Kidney (tissue), 14 donors: Measurements from ENCODE around the gene TRIML1. TPM values are rescaled to one million over a fixed set of nuclear protein-coding genes. Genes with fewer than 3 reads are reported as not detected.

Source experiments
- DNase-seq, 5 donors: peaks; one replicate each; pipeline ENCODE4 v3.0.0-alpha.2; 2013 to 2020
- FAIRE-seq: peaks from 2 replicates; lab custom pipeline; 2012; peaks lifted over from hg19 to GRCh38; lab: Jason Lieb, UNC
- H3K27ac ChIP-seq, 2 donors: one replicate each; pipeline ENCODE4 v1.7.0; 2013; ENCODE audit warnings: low read depth in 2 of 2, low read length in 2 of 2, inconsistent platforms in 1 of 2
- H3K27me3 ChIP-seq: one replicate; pipeline ENCODE4 v1.7.1; 2013; ENCODE audit warnings: low read length, inconsistent platforms; ENCODE audit not compliant: control insufficient read depth, insufficient read depth
- H3K36me3 ChIP-seq, 3 donors: one replicate each; pipeline versions ENCODE4 v1.7.0 to v1.7.1; 2013; ENCODE audit warnings: low read length in 3 of 3, control low read depth in 1 of 3, inconsistent platforms in 1 of 3; ENCODE audit not compliant: insufficient read depth in 3 of 3, control insufficient read depth in 2 of 3
- H3K4me1 ChIP-seq, 3 donors: one replicate each; pipeline versions ENCODE4 v1.7.0 to v1.7.1; 2013; ENCODE audit warnings: low read length in 3 of 3, inconsistent platforms in 1 of 3, low read depth in 1 of 3; ENCODE audit not compliant: control insufficient read depth in 2 of 3, insufficient read depth in 2 of 3
- H3K4me3 ChIP-seq, 3 donors: one replicate each; pipeline versions ENCODE4 v1.7.0 to v1.8.1; 2013; ENCODE audit warnings: low read length in 3 of 3, control low read depth in 1 of 3, inconsistent platforms in 1 of 3
- H3K9ac ChIP-seq, 3 donors: one replicate each; pipeline versions ENCODE4 v1.7.0 to v1.7.1; 2013; ENCODE audit warnings: low read length in 3 of 3, control low read depth in 1 of 3, inconsistent platforms in 1 of 3
- H3K9me3 ChIP-seq, 3 donors: one replicate each; pipeline versions ENCODE4 v1.7.0 to v1.7.1; 2013; ENCODE audit warnings: low read length in 3 of 3, control low read depth in 1 of 3, inconsistent platforms in 1 of 3; ENCODE audit not compliant: control insufficient read depth in 2 of 3, insufficient read depth in 1 of 3
- intact Hi-C: fragments of 100-400 bp; cut with DNase I; formaldehyde crosslinking; loops from one replicate; pipeline ENCODE4 v1.11.1; 2022
- polyA plus RNA-seq: library from polyadenylated mRNA; stranded (reverse); fragments of 350-450 nt; fragmentation: Illumina TruSeq; extraction: RNeasy Lipid Tissue Mini Kit (QIAGEN cat#74804); gene quantifications from one replicate; pipeline ENCODE4 v1.2.3, GENCODE V29; 2014; ENCODE audit warnings: low read depth, low replicate concordance; ENCODE audit not compliant: insufficient read depth
- total RNA-seq: library from RNA; stranded (reverse); fragmentation: NEBNext Ultra II Directional; extraction: Animal tissue kit (Norgen Biotek cat#: 25700); gene quantifications from one replicate; pipeline ENCODE4 v1.2.1, GENCODE V29; 2021
- TF ChIP-seq, protein P1 (sequence below): IDR thresholded peaks from 3 replicates; pipeline ENCODE4 v1.5.1; 2012; ENCODE audit warnings: mild to moderate bottlenecking, moderate library complexity, borderline replicate concordance; ENCODE audit not compliant: insufficient read depth; ENCODE audit errors: extremely low read depth
- donor health status: control.
- donor health status: control.
- donor health status: control.
- donor health status: control.
- donor health status: control.
- donor health status: DM: yes; HTN: yes; CAD: no.
- donor health status: Normal renal cell carcinoma (clear cell type).

The TRIML1 gene
- total and polyA plus RNA-seq, 2 donors from 2014 or later, result not detected

DNA sequence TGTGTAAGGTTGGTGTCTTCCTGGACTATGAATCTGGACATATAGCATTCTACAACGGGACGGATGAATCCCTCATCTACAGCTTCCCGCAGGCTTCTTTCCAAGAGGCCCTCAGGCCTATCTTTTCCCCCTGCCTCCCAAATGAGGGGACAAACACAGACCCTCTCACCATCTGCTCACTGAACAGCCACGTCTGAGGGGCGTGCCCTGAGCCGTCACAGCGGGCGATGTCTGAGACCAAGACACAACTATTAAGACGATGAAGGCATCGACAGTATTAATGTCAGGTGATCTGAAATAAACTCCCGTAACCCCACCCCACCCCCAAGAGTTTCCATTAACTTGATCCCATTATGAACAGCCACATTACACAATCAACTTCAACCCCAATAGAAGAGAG lies 7.9 kb downstream of the TRIML1 start:
- FAIRE-seq, result no peak
- no peak overlapping the region for H3K9ac ChIP-seq
- no peaks in the 10 kb centered on the region for H3K36me3 ChIP-seq
- H3K27ac ChIP-seq, result no peak overlapping the region
- H3K9me3 ChIP-seq, result no peaks in the 10 kb centered on the region
- DNase-seq, result no peak
- H3K4me1 ChIP-seq, result no peaks in the 10 kb centered on the region
- TF ChIP-seq, protein P1, sequence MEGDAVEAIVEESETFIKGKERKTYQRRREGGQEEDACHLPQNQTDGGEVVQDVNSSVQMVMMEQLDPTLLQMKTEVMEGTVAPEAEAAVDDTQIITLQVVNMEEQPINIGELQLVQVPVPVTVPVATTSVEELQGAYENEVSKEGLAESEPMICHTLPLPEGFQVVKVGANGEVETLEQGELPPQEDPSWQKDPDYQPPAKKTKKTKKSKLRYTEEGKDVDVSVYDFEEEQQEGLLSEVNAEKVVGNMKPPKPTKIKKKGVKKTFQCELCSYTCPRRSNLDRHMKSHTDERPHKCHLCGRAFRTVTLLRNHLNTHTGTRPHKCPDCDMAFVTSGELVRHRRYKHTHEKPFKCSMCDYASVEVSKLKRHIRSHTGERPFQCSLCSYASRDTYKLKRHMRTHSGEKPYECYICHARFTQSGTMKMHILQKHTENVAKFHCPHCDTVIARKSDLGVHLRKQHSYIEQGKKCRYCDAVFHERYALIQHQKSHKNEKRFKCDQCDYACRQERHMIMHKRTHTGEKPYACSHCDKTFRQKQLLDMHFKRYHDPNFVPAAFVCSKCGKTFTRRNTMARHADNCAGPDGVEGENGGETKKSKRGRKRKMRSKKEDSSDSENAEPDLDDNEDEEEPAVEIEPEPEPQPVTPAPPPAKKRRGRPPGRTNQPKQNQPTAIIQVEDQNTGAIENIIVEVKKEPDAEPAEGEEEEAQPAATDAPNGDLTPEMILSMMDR, result no peak
- H3K4me3 ChIP-seq, result no peak overlapping the region
- intact Hi-C loops, result no loop called here
- no peaks in the 10 kb centered on the region for H3K27me3 ChIP-seq

DNA sequence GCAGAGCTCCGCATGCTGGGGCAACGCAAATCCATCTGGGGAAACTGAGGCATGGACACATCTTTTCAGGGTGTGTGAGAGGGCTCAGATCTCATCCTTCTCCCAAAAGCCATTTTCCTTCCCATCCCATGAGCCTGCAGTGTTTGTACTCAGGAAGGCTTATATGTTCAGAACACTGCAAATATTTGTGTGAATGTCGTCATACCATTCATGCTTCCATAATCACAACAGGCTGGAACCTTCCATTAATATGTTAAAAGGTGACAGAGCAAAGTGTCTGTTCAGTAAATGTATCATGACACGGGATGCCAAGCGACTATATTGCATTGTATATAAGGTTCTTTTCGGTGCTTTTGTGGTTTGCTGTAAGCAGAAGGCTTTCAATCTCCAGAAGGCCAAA lies 8.5 kb downstream of the TRIML1 start:
- Histone ChIP-seq H3K9ac (no peak overlapping the region), H3K27ac (no peak overlapping the region), H3K4me1 (no peaks in the 10 kb centered on the region), H3K4me3 (no peak overlapping the region), H3K9me3 (no peaks in the 10 kb centered on the region), H3K27me3 (no peaks in the 10 kb centered on the region), H3K36me3 (no peaks in the 10 kb centered on the region)
- TF ChIP-seq, protein P1, result no peak
- DNase-seq (no peak), FAIRE-seq (no peak)
- intact Hi-C loops, result no loop called here

DNA sequence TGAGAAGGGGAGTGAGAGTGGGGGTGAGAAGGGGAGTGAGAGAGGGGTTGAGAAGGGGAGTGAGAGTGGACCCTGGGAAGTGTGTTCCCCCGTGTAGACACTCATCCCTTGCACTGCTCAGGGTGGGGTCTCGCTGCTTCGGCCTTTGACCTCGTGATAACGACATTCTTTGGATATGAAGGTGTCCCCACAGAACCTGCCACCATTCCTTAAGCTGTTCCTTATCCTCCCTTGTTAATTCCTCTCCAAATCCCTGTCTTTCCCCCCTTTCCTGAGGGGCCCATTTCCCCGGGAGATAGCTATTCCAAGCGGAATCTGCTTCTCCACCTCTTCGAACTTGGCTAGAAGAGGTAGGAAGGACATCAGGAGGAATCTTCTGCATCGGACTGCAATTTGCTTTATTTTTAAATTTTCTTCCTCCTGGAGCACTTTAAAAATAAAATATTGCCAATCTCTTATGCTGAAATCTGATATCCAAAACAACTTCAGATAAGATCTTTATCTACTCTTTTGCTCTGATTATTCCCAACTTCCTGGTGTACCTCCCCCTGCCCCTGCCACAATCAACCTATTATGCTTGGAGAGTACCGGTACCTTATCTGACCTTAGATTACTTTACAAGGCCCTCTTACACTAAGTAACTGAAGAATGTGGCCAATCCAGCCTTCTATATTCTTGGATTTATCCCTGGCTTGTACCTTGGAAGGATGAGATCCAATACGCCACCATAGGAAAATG lies 15.6 kb downstream of the TRIML1 start:
- no peak overlapping the region for H3K9ac ChIP-seq
- no peak for FAIRE-seq
- TF ChIP-seq, protein P1, result no peak

More for the DNA sequence above, 15.6 kb downstream of the TRIML1 start:
- intact Hi-C loops, result no loop called here
- no peak overlapping the region for H3K27ac ChIP-seq
- DNase-seq, result no peak
- no peaks in the 10 kb centered on the region for H3K4me1 ChIP-seq
- peaks cover 0 to 2% (median 0%) of the 10 kb centered on the region in 3 donors for H3K9me3 ChIP-seq
- H3K36me3 ChIP-seq, result no peaks in the 10 kb centered on the region
- H3K27me3 ChIP-seq, result no peaks in the 10 kb centered on the region
- H3K4me3 ChIP-seq, result no peak overlapping the region
